ENCODE measurements around the gene CACNA1I.

Gene CACNA1I

DNA sequence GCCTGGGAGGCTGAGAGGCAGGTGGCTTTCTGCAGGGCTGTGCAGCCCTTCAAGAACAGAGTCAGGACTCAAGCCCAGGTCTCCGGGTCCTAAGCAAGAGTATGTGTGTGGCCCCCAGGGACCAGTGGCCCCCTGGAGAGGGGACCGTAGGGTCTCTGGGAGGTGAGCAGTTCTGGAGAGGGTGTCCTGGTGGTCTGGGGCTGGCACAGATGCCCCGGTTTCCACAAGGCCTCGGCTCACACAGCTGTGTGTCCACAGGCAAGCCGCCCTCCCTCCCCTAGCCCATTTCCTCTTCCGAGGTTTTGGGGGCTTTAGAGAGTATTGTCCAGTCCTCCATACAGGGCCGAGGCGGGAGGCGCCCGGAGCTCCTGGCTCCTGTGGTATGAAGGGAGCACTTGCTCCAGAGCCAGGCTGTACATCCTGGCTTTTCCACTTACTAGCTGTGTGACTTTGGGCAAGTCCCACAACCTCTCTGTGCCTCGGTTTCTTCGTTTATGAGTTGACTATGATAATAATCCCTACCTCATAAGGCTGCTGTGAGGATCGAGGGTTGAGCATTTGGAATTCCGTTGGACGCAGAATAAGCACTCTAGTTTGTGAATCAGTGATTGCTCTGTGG, 34.6 kb upstream of the CACNA1I start:
- no peak for DNase-seq

DNA sequence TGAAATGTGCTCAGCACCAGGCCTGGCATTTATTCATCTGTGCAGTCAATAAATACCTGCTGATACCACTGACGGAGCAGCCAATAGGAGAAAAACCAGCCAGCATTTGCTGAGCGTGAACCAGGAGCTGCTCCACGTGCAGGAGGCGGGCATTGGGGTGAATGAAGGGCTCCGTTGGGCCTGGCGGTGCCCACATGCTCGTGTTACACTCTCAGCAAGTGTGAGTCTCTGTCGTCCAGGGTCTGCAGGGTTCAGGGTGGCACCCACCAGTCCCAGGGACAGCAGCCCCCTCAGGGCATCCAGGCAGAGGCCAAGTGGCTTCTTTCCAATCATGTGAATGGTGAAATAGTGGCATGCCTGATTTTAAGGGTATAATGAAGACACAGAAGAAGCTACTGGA, 33.8 kb upstream of the CACNA1I start:
- no peak for DNase-seq

- DNase-seq: no peak
These were observed 32.6 kb upstream of the CACNA1I start for GRCh38 chr22:39537975-39538374.

- DNase-seq: peak; percentile 29 to 64 (median 35)
These were observed 27.5 kb upstream of the CACNA1I start for GRCh38 chr22:39543095-39543494.

DNA sequence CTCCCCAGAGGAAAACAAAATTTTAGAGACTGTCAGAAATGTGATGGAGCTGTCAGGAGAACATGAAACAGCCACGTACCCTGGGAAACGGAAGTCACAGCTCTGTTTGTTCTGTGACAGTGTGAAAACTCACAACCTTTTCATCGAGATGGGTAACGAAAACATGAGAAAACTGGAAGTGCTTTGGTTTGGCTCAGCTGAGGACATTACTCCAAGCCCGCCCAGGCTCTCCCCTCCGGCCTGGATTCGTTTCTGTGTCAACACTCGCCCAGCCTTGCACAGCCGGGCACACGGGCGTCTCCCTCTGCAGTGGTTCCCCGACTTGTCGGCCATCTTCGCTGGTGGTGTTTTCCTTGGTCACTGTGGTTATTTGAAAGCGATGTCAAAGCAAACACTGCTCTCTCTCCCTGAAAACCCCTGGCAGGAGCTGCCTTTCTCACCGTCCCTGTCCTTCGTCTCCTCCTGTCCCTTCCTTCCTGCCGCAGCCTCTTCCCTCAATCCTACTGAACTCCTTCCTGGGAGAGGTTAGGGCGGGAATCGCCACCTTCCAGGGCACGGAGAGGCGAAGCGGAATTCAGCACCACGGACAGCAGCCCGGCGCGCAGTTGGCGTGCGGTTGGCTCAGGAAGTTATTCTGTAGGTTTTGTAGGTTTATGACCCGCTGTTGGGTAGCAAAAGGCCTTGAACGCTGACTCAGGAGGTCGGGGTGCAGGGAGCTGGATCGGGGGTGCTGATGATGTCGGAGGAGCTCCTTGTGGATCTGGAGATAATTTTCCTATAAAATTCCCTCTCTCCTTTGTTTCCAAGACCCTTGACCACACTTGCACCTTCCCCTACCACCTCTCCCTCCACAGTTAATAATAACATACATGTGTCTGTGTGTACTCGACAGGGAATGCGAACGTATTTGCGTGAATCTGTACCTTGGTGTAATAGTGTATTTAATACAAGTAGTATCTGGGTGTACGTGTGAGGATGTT, 24.9 kb upstream of the CACNA1I start:
- DNase-seq: peak; percentile 42 to 78 (median 67)

- no peak for DNase-seq
These were observed 23.5 kb upstream of the CACNA1I start for GRCh38 chr22:39546889-39547586.

- DNase-seq: no peak
These were observed 23.0 kb upstream of the CACNA1I start for GRCh38 chr22:39547587-39547947.

DNA sequence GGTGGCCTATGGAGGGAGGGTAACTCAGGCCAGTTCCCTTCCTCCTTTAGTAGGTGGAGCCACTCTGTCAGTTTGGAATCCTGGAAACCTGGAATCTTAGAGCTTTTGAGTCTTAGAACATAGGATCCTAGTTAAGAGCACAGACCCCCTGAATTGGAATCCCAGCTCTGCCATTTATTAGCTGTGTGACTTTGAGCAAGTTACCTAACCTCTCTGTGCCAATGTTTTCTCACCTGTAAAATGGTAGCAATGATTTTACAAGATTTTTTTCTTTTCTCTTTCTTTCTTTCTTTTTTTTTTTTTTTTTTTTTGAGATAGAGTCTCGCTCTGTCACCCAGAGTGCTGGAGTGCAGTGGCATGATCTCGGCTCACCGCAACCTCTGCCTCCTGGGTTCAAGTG, 17.1 kb upstream of the CACNA1I start:
- DNase-seq: no peak

GRCh38 chr22:39554151-39554550, 16.4 kb upstream of the CACNA1I start:
- no peak for DNase-seq

DNA sequence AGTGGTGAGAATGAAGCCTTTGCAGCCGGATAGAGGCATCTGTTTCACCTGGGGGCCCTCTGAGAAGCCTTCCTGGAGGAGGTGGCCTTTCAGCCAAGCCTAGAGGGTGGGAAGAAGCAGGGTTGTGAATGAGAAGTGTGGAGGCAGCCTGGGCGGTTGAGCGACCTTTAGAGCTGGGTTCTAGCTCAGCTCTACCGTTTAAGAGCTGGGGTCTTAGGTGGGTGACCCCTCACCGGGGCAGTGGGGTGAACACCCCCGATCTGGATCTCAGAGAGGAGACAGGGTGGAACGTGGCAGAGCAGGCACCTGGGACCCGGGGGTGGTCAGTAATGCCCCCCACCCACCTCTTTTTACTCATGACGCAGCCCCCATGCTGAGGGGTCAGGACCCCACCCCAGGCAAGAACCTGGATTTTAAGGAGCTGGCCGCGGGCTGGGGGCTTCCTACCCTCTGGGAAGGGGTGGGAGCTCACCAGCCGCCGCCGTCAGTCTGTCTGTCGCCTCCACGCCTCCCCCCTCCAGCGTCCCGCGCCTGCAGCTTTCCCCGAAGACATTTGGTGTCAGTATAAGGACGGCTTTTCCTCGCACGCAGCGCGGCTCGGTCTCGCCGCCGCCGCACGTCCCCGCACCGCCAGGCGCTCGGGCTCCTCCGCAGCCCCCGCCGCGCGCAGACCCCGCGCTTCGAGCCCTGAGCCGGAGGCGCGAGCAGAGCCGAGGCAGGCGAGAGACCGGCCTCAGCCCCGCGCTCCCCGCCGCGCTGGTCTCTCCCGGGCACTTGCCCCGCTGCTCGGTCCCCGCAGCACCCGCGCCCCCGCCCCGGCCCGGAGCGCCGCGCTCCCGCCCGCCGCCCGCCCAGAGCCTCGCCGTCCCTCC, 13.3 kb upstream of the CACNA1I start:
- DNase-seq: peak in 1 of 3 donors; percentile 20

- DNase-seq: no peak
These were observed 12.3 kb upstream of the CACNA1I start for GRCh38 chr22:39558254-39558727.

DNA sequence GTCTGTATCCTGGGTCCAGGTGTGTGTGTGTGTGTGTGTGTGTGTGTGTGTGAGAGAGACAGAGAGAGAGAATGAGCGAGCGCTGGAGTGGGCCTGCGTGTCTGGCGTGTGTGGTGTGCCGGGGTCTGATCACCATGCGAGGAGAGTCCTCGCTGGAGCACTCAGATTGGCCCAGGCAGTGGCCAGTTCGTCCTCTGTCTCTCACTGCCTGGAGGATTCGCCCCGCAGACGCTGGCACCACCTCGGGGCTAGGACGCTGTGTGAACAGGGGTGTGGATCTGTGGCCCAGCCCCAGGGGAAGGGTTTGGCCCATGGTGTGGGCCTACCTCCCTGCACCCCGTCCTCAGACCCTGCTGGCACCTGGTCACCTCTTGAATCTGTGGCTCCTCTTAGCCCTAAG, 11.6 kb upstream of the CACNA1I start:
- DNase-seq: no peak

- DNase-seq: peak in 2 of 3 donors; percentile 20 to 51
These were observed 11.0 kb upstream of the CACNA1I start for GRCh38 chr22:39559456-39560105.

GRCh38 chr22:39560127-39560526, 10.4 kb upstream of the CACNA1I start:
- no peak for DNase-seq

DNA sequence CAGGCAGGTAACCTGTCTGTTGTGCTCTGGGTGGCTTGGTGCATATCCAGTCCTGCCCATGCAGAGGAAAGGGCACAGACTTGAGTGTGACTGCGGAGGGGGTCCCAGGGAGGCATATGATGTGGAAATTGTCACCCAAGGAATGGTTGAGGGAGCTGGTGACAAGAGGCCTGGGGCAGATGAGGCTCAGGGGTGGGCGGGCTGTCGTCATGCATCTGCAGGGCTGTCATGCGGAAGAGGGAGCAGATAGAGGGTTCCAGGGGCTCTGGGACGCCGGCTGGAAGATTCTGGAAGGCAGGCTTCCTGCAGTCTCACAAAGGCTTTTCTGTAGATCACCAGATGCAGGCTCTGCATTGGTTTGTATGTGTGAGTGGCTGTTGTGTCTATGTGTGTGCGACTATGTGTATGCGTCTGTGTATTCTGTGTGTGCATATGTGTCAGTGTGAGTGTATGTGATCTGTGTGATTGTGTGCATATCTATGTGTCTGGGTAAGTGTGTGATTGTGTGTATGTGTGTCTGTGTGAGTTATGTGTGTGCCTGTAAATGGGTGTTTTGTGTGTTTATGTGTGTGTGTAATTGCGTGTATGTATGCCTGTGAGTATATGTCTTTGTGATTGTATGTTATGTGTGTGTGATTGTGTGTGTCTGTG, 7.6 kb upstream of the CACNA1I start:
- no peak for DNase-seq

- no peak for DNase-seq
These were observed 6.8 kb upstream of the CACNA1I start for GRCh38 chr22:39563571-39564428.

- DNase-seq: no peak
These were observed 5.1 kb upstream of the CACNA1I start for GRCh38 chr22:39565414-39565944.

DNA sequence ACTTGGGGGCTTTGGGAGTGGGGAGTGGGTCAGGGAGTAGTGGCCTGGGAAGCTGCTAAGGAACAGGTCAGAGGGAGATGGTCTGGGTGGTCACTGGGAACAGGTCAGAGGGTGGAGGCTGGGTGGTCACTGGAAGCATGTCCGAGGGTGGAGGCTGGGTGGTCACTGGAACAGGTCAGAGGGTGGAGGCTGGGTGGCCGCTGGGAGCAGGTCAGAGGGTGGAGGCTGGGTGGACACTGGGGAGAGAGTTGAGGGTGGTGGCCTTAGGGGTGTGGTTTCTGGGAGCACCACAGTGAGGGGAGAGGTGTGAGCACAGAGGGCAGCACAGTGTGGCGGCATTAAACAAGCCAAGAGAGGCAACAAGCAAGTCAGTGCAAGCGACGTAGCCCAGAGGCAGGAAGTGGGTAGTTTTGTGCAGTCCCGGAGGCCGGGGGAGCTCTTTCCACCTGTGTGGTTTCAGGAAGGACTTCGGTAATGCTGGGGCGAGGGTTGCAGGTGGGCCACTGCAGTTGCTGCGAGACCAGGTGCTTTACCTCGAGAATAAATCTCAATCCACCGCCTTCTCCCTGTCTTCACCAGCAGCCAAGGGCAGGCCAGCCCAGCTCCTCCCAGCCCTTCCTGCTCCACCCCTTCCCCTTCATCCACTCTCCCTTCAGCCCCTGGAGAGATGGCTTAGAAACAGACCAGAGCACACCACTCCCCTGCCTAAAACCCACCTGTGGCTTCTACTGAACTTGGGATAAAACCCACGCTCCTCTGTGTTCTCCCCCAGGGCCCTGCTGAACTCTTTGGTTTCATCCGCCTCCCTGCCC, 3.2 kb upstream of the CACNA1I start:
- no peak for DNase-seq

All from suppressor macrophage treated with lipopolysaccharide for 1 hour (primary cell).